SK-N-MC (cell line): ENCODE measurements around the gene TICAM1.

Source experiments
- EZH2 ChIP-seq: fragments of 200-600 bp; sonication (generic); IDR thresholded peaks from one replicate; pipeline ENCODE4 v1.6.1; 2017; ENCODE audit warnings: antibody characterized with exemption
- FOXP2 ChIP-seq: optimal IDR thresholded peaks from 2 replicates; pipeline ENCODE3; 2011; ENCODE audit warnings: mild to moderate bottlenecking, moderate library complexity; ENCODE audit not compliant: insufficient read depth; ENCODE audit errors: extremely low read length, control extremely low read depth
- POLR2AphosphoS5 ChIP-seq: IDR thresholded peaks from 2 replicates; pipeline ENCODE4 v1.6.1; 2012; ENCODE audit warnings: mild to moderate bottlenecking, low read depth, low read length, borderline replicate concordance

DNA sequence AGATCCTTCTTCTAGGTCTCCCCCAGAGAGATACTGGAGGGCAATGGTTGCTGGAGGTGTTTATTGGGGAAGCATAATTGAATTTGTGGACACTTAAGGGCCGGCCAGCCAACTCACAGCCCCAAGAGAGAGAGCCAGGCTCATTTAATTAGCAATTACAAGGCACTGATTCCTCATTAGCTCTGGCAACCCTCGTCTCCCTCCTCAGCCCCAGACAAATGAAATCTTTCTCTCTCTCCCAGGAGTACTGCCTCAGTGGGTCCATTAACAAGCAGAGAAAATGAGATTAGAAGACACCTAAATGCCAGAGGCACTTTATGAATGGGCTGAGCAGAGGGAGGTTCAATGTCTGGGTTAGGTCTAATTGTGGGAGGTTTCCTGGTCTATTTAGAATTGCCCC lies 58.9 kb downstream of the TICAM1 start:
- TF ChIP-seq EZH2 (no peak), POLR2AphosphoS5 (no peak), FOXP2 (no peak)
